ENCODE data around the gene ZDHHC14. TPM values are rescaled to one million over a fixed set of nuclear protein-coding genes. Genes with fewer than 3 reads are reported as not detected.
"Not testable (repeated sequence)": the region's sequence is repeated elsewhere in the genome, so short reads cannot be mapped to it uniquely, and the experiment has no call there.

Gene ZDHHC14
- total and polyA plus RNA-seq, 8 donors = 3.4 to 25.7 (median 7.4) TPM

DNA sequence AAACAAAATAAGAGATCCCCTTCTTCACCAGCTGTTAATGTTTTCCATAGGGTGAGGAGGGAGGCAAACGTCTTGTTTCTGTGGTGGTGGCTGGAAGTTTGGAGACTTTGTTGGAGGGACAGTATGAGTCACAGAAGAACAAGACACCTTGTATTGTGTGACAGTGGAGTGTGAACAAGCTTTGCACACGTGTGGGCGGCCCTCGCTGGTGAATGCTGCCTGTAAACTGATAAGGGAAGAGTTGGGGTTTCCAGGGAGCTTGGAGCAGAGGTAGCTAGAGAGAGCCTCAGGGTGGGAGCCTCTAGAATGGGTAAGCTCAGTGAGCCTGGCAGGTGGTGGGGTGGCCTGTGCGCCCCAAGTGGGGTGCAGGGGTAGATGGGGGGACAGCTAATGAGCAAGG is 78.3 kb downstream of the ZDHHC14 start:
- Histone ChIP-seq H3K36me3 (no peaks in the 10 kb centered on the region), H3K4me3 (no peak overlapping the region), H3K4me1 (peaks cover 9 to 12% (median 11%) of the 10 kb centered on the region in 4 donors), H3K27ac (no peak overlapping the region), H3K9me3 (no peaks in the 10 kb centered on the region), H3K27me3 (no peaks in the 10 kb centered on the region)
- WGBS, 5 donors = 70 to 80% (median 76%) methylated on average over 5 of the region's 5 CpGs
- TF ChIP-seq EP300 (IDR thresholded peaks at IDR 0.05) = no peak
- intact Hi-C loops (cut with DNase I; ENCODE audit: low total_unique reads) = no loop called here
- DNase-seq = no peak

DNA sequence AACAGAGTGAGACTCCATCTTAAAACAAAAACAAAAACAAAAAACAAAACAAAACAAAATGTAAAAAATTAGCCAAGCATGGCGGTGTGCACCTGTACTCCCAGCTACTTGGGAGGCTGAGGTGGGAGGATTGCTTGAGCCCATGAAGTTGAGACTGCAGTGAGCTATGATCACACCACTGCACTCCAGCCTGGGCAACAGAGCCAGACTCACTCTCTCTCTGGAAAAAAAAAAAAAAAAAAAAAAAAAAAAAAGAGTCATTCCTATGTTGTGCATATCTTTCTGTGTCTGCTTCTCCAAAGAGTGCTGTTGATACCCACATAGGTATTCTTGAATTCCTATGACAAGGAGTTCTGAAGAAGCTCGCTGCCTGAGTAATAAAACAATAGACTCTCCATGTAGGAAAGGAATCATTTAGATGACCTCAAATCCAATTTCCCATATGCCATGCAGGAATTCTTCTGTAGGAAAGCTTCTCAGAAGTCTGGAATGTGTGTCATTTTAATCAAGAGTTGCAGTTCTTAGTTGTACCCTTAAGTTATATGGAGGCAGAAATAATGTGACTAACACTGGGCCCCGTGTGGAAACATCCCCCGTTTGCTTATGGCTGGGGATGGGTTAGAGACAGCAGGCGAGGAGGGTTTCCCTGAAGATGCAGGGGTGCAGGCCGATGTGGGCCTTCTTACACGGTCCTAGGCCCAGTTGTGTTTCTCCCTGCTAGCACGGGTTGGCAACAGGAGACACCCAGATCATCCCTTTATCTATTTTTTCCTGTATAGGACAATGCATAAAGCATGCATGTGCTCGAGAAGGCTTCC is 79.4 kb downstream of the ZDHHC14 start:
- 80 to 87% (median 80%) methylated on average over 9 of the region's 9 CpGs for WGBS, 5 donors
- no peaks in the 10 kb centered on the region for H3K36me3 ChIP-seq
- no peak for DNase-seq
- H3K4me1 ChIP-seq = peaks cover 9 to 12% (median 11%) of the 10 kb centered on the region in 4 donors
- no peaks in the 10 kb centered on the region for H3K9me3 ChIP-seq
- no peaks in the 10 kb centered on the region for H3K27me3 ChIP-seq
- TF ChIP-seq POLR2AphosphoS5 (IDR thresholded peaks at IDR 0.05) = no peak
- no peak for TF ChIP-seq POLR2A (IDR thresholded peaks at IDR 0.05)
- TF ChIP-seq, protein P1, sequence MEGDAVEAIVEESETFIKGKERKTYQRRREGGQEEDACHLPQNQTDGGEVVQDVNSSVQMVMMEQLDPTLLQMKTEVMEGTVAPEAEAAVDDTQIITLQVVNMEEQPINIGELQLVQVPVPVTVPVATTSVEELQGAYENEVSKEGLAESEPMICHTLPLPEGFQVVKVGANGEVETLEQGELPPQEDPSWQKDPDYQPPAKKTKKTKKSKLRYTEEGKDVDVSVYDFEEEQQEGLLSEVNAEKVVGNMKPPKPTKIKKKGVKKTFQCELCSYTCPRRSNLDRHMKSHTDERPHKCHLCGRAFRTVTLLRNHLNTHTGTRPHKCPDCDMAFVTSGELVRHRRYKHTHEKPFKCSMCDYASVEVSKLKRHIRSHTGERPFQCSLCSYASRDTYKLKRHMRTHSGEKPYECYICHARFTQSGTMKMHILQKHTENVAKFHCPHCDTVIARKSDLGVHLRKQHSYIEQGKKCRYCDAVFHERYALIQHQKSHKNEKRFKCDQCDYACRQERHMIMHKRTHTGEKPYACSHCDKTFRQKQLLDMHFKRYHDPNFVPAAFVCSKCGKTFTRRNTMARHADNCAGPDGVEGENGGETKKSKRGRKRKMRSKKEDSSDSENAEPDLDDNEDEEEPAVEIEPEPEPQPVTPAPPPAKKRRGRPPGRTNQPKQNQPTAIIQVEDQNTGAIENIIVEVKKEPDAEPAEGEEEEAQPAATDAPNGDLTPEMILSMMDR (IDR thresholded peaks at IDR 0.05) = no peak
- TF ChIP-seq EP300 (IDR thresholded peaks at IDR 0.05) = no peak
- no peak overlapping the region for H3K4me3 ChIP-seq
- H3K27ac ChIP-seq = peak overlapping the region in 1 of 5 donors; percentile 22
- intact Hi-C loops (cut with DNase I; ENCODE audit: low total_unique reads) = no loop called here

DNA sequence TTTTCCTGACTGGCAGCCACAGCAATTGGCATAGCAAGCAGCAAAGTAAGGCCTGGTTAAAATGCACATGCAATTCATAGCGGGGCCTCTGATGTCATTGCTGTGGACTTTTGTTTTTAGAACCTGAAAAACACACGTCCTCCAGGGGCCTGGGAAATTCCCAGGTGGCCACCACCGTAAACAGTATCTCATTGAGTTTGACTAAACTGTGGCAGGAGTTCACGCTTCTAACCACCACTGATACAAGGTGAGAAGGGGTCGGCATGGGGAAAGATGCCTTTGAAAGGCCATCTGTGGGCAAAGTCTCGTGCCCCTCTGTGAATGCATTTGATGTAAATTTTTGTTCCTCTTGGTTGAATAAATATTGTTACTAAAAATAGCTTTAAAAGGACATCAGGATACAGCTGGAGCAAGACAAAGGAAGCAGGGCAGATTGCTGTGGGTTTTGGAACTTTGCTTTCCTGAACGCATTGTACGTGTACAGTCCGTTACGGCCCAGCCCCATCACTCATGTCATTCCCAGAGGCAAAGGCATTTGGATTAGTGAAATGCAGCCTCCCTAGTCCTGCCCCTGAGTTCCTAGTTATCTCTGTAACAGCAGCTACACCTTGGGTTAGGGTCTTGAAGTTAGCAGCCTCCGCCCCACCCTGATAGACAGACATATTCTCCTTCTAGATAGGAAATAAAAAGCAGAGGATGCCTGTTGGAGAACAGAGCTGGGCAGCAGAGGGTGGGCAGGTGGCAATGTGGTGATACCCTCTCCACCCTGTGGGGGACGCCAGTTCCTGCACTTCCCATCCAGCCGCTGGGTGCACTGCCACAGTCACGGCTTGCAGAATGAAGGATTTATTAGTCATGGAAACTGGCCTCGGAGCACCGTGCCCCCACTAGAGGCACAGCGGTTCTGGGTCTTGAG is 80.3 kb downstream of the ZDHHC14 start:
- H3K4me1 ChIP-seq = peaks cover 9 to 12% (median 11%) of the 10 kb centered on the region in 4 donors
- no peaks in the 10 kb centered on the region for H3K9me3 ChIP-seq
- H3K4me3 ChIP-seq = no peak overlapping the region
- no peak for TF ChIP-seq EP300 (IDR thresholded peaks at IDR 0.05)
- intact Hi-C loops (cut with DNase I; ENCODE audit: low total_unique reads) = no loop called here
- WGBS, 5 donors = 58 to 73% (median 64%) methylated on average over 17 of the region's 17 CpGs
- DNase-seq = peak in 1 of 2 donors; percentile 75
- H3K36me3 ChIP-seq = no peaks in the 10 kb centered on the region
- H3K27me3 ChIP-seq = no peaks in the 10 kb centered on the region
- H3K27ac ChIP-seq = peak overlapping the region in 2 of 5 donors; percentile 5 to 22

DNA sequence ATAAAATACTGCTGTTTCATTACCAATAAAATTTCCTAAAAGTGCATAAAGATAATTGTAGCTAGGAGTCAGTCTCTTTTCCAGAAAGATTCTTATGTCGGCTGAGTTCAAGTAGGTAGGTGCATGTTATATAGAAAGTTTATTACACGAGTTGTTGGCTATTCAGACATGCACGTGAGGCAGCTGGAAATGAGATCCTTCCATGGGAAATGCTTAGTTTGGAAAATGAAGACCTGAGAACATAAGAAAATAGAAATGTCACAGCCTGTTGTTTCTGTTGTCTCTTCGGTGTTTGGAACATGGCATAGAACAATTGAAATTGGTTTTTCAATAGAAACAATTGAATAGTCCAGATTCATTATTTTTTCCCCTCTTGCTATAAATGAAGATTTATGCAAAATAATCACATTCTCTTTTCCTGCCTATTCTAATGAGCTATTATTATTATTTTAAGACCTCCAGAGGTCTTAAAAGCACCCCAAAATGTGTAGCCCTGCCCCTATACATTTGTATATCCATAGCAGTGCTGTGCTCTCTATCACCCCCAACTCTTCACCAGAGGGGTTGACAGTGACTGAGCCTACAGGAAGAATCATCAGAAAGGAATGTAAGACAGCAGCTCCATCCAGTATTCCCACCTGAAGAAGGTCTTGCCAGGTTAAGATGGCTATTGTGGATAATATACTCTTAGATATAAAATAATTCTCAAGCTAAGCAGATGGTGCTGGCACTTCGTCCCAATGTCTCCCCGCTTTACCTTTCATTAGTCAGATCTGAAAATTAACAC is 82.2 kb downstream of the ZDHHC14 start:
- DNase-seq = no peak

DNA sequence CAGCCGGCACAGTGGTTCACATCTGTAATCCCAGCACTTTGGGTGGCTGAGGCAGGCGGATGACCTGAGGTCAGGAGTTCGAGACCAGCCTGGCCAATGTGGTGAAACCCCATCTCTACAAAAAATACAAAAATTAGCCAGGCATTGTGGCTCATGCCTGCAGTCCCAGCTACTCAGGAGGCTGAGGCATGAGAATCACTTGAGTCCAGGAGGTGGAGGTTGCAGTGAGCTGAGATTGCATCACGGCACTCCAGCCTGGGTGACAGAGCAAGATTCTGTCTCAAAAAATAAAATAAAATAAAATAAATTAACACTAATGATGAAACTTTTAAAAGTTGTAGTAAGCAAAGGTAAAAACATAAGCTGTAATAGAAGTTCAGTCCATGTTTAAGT is 82.7 kb downstream of the ZDHHC14 start:
- H3K27me3 ChIP-seq; DNase-seq; H3K36me3 ChIP-seq; intact Hi-C loops (cut with DNase I; ENCODE audit: low total_unique reads); H3K27ac ChIP-seq; H3K9me3 ChIP-seq; H3K4me3 ChIP-seq: not testable (repeated sequence)
- WGBS, 5 donors = 95 to 100% (median 96%) methylated on average over 4 of the region's 4 CpGs
- H3K4me1 ChIP-seq = peaks cover 9 to 12% (median 11%) of the 10 kb centered on the region in 4 donors

More for the DNA sequence above, 82.2 kb downstream of the ZDHHC14 start:
- 89 to 95% (median 92%) methylated on average over 6 of the region's 6 CpGs for WGBS, 5 donors
- intact Hi-C loops (cut with DNase I; ENCODE audit: low total_unique reads) = no loop called here
- Histone ChIP-seq H3K9me3 (no peaks in the 10 kb centered on the region), H3K27me3 (no peaks in the 10 kb centered on the region), H3K27ac (no peak overlapping the region), H3K36me3 (no peaks in the 10 kb centered on the region), H3K4me1 (peaks cover 9 to 12% (median 11%) of the 10 kb centered on the region in 4 donors), H3K4me3 (no peak overlapping the region)
- TF ChIP-seq POLR2AphosphoS5 (IDR thresholded peaks at IDR 0.05) (no peak), POLR2A (IDR thresholded peaks at IDR 0.05) (no peak), EP300 (IDR thresholded peaks at IDR 0.05) (no peak)
- TF ChIP-seq, protein P1 (IDR thresholded peaks at IDR 0.05) = no peak
